Gastrocnemius medialis (tissue), 4 donors: Measurements from ENCODE around the gene NUDCD3.

ENCODE experiments used
- CTCF ChIP-seq, 5 experiments: fragments of 450-650 bp in 3 of 5; fragments of 200-600 bp in 2 of 5; sonication (generic) in 2 of 5; IDR thresholded peaks in 4 of 5; conservative IDR thresholded peaks in 1 of 5; 1 replicate in 4 of 5; 2 replicates in 1 of 5; pipeline ENCODE4 v1.5.1; 2016 to 2019; ENCODE audit warnings: antibody characterized with exemption in 5 of 5, mild to moderate bottlenecking in 3 of 5, moderate library complexity in 3 of 5
- POLR2A ChIP-seq, 2 donors: fragments of 450-650 bp; IDR thresholded peaks; one replicate each; pipeline ENCODE4 v1.6.1; 2017; ENCODE audit warnings: antibody characterized with exemption in 2 of 2, mild to moderate bottlenecking in 2 of 2, moderate library complexity in 2 of 2

DNA sequence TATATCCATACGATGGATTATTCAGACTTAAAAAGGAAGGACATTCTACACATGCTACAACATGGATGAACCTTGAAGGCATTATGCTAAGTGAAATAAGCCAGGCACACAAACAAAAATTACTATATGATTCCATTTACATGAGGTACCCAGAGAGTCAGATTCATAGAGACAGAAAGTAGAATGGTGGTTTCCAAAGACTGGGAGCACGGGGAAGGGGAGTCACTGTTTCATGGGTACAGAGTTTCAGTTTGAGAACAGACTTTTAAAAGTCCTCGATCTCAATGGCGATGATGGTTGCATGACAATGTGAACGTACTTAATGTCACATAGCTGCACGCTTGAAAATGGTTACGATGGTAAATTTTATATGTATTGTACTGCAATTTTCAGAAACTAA lies 39.3 kb downstream of the NUDCD3 start:
- TF ChIP-seq CTCF (IDR thresholded peaks at IDR 0.05 in 4 of 5, conservative IDR thresholded peaks at IDR 0.05 in 1 of 5) (no peak), POLR2A (IDR thresholded peaks at IDR 0.05) (no peak)
